ENCODE measurements around the gene WDR38.

WDR38 gene

GRCh38 chr9:124886461-124886860, 33.2 kb downstream of the WDR38 start:
- DNase-seq: no peak

DNA sequence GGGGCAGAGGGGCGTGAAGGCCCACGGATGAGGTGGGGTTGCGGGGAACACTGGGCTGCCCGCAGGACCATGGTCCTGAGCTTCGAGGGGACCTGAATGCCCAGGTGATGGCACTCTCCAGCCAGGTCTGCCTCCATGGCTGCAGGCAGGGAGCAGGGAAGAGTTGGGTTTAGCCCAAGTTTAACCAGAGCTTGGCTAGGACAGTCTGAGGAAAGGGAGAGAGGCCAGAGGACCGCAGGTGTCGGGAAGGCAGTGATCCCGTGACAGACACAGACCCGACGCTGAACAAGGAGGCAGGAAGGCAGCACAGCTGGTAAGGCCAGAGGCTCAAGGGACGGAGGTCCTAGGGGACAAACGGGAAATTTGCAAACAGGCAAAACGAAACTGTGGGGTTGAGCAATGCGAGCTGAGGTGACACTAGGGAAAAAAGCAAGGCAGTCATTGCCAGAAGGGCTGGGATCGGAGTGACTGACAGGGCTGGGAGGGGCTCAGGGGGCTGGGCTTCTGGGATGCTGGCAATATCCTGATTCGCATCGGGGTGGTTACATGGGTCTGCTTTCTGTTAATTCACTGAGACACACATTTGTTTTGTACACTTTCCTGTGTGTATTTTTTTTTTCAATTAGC, 33.7 kb downstream of the WDR38 start:
- DNase-seq: no peak

- DNase-seq: no peak
These were observed 34.6 kb downstream of the WDR38 start for GRCh38 chr9:124887832-124888231.

- DNase-seq: no peak
These were observed 35.7 kb downstream of the WDR38 start for GRCh38 chr9:124889006-124889405.

GRCh38 chr9:124890179-124890578, 36.9 kb downstream of the WDR38 start:
- DNase-seq: no peak

DNA sequence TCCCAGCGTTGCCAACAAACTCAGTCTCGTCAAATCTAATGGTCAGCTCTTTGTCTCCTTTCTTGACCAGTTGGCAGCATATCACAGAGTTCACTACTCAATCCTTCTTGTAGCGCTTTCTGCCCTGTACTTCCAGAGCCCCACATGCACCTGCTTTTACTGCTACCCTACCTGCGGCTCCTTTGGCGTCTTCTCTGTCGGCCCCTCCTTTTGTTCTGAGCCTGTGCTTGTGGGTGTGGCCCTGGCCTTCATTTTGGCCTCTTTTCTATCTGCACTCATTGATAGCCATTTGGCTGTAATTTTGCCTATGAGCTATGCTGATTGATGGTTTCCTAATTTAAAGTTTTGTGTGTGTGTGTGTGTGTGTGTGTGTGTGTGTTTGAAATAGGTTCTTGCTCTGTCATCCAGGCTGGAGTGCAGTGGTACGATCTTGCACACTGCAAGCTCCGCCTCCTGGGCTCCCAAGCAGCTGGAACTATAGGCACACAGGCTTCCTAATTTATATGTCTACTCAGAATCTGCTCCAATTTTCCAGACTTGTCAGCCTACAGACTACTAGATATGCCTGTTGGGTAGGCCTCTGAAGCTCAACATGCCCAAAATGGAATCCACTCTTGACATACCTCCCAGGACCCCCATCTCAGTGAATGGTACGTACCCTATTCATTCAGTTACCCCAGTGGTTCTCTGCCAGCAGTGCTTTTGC, 40.9 kb downstream of the WDR38 start:
- DNase-seq: no peak

DNA sequence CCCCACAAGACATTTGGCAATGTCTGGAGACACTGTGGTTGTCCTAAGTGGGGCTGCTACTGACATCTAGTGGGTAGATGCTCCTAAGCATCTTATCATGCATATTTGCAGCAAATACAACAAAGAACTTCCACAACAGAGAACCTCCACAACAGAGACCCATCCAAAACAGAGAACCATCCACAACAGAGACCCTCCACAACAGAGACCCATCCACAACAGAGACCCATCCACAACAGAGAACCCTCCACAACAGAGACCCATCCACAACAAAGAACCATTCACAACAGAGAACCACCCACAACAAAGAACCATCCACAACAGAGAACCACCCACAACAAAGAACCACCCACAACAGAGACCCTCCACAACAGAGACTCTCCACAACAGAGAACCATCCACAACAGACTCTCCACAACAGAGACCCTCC, 41.5 kb downstream of the WDR38 start:
- DNase-seq: peak; percentile 7

DNA sequence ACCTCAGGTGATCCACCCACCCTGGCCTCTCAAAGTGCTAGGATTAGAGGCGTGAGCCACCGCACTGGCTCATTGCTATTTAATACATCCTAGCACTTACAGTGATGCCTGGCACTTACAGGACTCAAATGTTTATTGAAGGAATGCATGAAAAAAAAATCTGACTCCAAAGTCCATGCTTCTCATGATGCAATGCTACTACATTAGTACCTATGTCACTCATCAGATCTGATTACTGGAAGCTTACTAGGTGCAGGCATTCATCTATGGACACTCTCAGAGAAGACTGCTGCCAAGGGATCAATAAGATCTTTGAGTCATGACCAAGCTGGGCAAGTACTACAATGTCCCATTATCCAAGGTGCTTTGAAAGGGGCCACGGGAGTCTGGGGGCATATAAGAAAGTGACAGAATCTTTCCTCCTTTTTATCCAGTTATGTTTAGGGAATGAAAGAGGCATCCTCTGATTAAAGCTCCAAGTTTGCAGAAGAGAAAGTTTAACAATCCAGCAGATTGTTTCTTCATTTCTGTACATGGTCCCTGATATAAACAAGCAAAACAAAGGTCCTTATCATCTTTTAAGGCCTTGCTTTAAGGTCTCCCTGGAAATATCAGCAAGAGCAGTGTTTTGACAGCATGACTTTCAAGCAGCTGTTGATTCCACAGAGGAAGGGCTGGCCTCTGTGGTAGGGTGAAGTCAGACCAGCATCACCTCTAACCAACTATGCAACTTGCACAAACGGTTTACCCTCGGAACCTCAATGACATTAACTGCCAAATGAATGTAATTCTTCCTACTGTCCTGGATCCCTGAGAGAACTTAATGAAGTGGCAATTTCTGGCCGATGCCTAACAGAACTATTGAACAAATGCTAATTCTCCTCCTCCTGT, 44.6 kb downstream of the WDR38 start:
- no peak for DNase-seq

DNA sequence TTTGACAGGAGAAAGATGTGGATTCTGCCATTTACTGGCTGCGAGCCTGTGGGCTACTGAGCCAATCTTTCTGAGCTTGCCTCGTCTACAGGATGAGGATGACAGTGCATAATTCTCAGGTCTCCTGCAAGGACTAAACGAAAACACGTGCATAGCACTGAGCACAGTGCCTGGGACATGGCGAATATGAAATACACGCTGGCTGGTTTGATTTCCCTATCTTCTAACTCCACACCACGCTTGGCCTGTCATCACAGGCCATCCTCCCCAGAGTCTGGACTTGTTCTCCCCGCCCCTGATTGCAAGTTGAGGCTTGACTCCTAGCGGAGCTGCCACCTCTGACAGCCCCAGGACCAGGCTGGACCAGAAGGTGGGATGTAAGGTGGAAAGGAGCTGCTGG, 46.6 kb downstream of the WDR38 start:
- no peak for DNase-seq

GRCh38 chr9:124906966-124907365, 53.7 kb downstream of the WDR38 start:
- no peak for DNase-seq

All from NCI-H510A treated with DMSO at 0.1 percent for 48 hours (cell line).